Adipose tissue (tissue), 3 donors: Measurements from ENCODE around the gene MDK. TPM values are rescaled to one million over a fixed set of nuclear protein-coding genes. Genes with fewer than 3 reads are reported as not detected.

ENCODE experiments used
- H3K27ac ChIP-seq: one replicate; pipeline ENCODE4 v1.5.1; 2013; ENCODE audit warnings: low read depth, low read length
- WGBS, 3 donors: extraction: QIAGEN DNeasy Blood & Tissue Kit; methylation state at CpG; one replicate each; pipeline ENCODE4 v1.1.7; 2013; 5-methylcytosine and 5-hydroxymethylcytosine counted together
- polyA plus RNA-seq, 3 donors: library from polyadenylated mRNA; stranded (reverse); fragments of 200-250 nt; gene quantifications; one replicate each; pipeline ENCODE4 v1.2.3, GENCODE V29; 2013
- donor health status: healthy with polysubstance abuse.
- donor health status: Bipolar disorder and iron deficiency.
- donor health status: healthy.

The MDK gene
- polyA plus RNA-seq, 3 donors: 12.8 to 18.6 (median 17.7) TPM

DNA sequence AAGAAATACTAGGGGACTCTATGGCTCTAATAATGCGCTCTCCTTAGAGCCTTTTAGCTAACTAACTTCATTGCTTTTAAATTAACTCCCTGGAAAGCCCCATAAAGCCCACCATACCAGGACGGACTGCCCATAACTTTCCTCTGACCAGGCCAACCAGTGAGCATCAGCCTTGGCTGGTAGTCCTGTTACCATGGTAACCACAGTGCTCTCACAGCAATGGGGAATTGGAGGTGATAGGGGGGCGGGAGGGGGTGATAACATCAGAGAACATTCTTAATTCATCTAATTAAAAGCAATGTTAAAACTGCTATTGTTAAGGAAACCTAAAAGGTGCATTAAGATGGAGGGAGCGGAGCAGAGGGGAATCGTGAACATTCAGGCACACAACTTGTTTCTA, 37.3 kb downstream of the MDK start:
- 92 to 95% (median 93%) methylated on average over 5 of the region's 5 CpGs for WGBS, 3 donors
- H3K27ac ChIP-seq: no peak overlapping the region

DNA sequence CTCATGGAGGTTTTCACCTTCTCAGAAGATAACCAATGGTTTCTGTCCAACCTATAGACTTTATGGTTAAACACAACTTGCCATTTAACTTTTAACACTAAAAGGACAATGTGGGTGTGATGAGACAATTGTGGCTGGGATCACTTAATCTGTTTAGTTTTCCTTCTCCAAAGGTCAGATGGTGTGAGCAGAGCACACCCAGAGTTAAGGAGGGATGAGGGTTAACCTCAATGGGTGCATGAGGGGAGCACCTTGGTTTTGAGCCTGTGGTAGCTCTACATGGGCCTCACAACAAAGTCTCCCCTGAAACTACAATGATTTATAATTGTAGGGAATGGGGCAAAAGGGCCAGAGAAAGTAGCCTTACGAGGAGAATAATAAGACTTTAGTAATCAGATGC, 39.0 kb downstream of the MDK start:
- 94 to 100% (median 97%) methylated on average over 1 of the region's 1 CpG for WGBS, 3 donors
- H3K27ac ChIP-seq: no peak overlapping the region

DNA sequence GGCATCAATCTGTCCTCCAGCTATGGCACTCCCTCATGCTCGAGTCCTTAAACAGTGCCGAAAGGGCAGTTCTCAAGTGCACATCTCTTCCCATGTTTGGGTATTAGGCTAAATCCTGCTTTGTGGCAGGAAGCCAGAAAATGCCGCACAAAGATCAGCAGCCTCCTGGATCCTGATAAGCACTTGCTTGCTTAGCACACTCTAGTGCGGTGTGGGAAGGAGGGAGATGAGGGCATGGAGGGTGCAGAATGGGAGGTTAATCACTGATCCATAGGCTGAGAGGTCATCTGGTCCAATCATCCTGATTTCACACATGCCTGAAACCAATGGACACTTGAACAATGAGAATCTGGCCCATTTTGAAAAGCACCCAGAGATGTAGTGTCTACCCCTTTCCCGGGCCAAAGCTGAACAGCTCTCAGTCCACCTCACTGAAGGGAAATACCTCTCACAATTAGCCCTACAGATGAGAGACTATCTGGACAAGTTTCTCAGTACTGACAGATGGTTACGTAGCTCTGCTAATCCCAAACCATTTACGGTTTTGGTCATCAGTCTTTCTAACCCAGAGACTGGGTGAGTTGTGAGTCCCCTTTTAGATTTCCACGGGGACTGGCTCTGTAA, 39.9 kb downstream of the MDK start:
- H3K27ac ChIP-seq: no peak overlapping the region
- 77 to 93% (median 92%) methylated on average over 8 of the region's 8 CpGs for WGBS, 3 donors

DNA sequence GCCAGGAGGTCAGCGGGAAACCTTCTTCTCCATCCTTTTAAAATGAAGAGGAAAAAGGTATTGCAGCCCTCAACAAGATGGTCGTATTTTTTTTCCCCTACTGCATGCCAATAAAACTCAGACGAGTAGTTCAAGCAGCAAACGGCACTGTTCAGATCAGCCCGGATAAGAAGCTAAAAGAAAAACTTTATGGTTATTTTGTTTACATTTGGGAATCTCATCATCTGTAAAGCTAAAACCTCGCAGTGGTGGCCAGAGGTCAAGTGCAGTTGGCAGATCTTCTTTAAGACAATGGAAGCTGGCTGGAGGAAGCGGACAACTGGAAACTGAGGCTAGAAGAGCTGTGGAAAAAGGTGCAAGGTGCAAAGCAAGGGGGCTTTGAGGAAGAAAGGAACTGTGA, 41.1 kb downstream of the MDK start:
- 63 to 81% (median 77%) methylated on average over 7 of the region's 7 CpGs for WGBS, 3 donors
- H3K27ac ChIP-seq: no peak overlapping the region

DNA sequence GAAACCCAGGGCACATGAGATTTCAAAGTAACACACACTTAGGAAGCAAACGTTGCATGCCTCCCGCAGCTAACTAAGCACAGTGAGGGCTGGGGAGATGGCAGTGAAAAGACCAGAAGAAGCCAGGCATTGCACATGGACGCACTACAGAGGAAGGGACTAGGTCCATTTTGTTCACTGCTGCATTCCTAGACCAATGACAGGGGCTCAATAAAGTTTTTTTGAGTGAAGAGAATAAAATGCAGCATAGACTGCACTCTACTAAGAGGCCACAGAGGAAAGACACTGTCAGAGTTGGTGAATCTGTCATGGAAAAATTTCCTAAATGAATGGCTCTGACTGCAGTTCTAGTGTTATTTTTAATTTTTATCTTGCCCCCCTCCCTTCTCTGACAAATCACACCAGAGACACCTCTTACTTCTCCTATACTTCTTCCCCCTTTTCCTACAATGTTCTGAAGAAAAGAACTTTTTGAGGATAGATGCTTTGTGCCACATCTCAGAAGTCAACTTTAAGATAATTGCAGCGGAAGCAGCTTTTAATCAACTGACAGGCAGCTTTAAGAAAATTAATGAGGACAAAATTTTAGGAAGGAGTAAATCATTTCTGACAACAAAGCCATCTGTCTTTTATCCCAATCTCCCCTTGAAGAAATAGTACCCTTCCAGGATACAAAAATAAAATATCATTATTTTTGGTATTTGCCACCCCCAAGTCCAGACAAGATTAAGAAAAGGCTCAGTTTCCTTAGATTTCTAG, 44.9 kb downstream of the MDK start:
- H3K27ac ChIP-seq: no peak overlapping the region
- WGBS, 3 donors: 85 to 94% (median 90%) methylated on average over 4 of the region's 4 CpGs

DNA sequence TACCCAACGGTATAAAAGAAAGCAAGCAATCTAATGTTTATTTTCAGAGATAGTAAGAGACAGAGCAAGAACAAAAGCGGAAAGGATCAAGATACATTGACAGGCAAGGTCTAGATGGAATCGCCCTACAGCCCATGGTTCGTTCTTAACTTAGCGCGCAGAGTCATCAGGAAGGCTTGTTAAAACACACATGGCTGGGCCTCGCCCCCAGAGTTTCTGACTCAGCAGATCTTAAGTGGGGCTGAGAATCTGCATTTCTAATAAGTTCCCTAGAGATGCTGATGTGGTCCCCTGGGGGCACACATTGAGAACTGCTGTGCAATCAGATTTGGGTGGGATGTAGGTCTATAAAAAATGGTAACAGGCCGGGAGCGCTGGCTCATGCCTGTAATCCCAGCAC, 45.9 kb downstream of the MDK start:
- WGBS, 3 donors: 91 to 95% (median 92%) methylated on average over 9 of the region's 9 CpGs
- no peak overlapping the region for H3K27ac ChIP-seq

DNA sequence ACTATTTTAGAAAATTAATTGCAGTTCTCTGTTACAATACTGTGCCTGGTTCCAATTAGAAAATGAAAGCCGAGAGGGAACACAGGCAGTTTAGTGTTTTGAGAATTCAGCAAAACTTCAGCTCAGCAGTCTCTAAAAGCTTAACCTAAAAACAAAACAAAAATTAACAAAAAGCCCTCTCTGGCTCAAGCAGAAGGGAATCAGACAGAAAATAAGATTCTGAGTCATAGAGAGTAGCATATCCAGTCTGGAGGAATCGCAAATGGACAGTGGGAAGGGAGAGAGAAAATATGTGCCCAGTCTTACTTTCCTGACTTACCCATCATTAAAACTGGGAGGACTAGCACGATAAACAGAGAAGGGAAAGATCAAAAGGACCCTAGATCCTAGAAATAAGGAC, 48.2 kb downstream of the MDK start:
- H3K27ac ChIP-seq: no peak overlapping the region
- 63 to 89% (median 78%) methylated on average over 3 of the region's 3 CpGs for WGBS, 3 donors

DNA sequence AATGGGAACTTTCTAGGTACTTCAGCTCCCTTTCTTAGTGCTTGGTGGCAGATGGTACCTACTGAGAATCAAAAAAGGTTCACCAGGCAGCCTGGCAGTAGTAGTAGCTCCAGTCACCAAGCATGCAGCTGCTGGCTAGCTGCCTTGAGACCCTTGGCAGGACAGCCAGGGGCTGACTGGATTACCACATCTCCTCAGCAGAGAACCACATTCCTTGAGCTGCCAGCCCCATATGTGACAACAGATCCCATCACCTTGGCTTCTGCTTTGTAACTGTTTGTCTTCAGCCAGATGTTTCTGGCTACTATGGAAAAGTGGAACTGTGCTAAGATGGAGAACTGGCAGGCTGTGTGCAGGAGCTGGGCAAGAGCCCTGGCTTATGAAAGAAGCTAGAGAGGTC, 49.7 kb downstream of the MDK start:
- no peak overlapping the region for H3K27ac ChIP-seq

Other genes starting within 250 kb of the MDK start
- gene CREB3L1, start 104.0 kb upstream of the MDK start, polyA plus RNA-seq: 10 to 100 TPM in 2 of 3 donors, 1 to 10 TPM in 1; 5.8 to 29.8 (median 11.7) TPM
- gene DGKZ, start 34.2 kb upstream of the MDK start, polyA plus RNA-seq: 10 to 100 TPM; 33.4 to 50.0 (median 46.5) TPM
- gene CHRM4, start 10.1 kb downstream of the MDK start, polyA plus RNA-seq: under 1 TPM in 2 of 3 donors, not detected in 1; 0.08 to 0.09 TPM
- 10 to 100 TPM in 1 of 3 donors, 1 to 10 TPM in 2; 7.6 to 10.7 (median 9.9) TPM for gene AMBRA1, start 212.4 kb downstream of the MDK start, polyA plus RNA-seq
- gene HARBI1, start 235.6 kb downstream of the MDK start, polyA plus RNA-seq: 1 to 10 TPM; 1.7 to 3.1 (median 2.5) TPM
- 10 to 100 TPM; 28.9 to 63.3 (median 36.4) TPM for gene ATG13, start 235.9 kb downstream of the MDK start, polyA plus RNA-seq